Activated CD8-positive, alpha-beta T cell treated with anti-CD3 and anti-CD28 coated beads, Interleukin-2, amount 10 ng/mL, durations not matched to agents 7 days and 5 days (primary cell): ENCODE results near the gene EDEM1. TPM values are rescaled to one million over a fixed set of nuclear protein-coding genes. Genes with fewer than 3 reads are reported as not detected.
"Not testable (repeated sequence)": the region's sequence is repeated elsewhere in the genome, so short reads cannot be mapped to it uniquely, and the experiment has no call there.

Source experiments
- ATAC-seq: fragments of 150-1000 bp; cut with Tn5 transposase; one replicate; pipeline ENCODE4 v1.10.0; 2021; ENCODE audit warnings: moderate library complexity
- CTCF ChIA-PET: fragments of 350-600 bp; sonication (Branson Sonifier 250); formaldehyde crosslinking; loops from one replicate; lab custom pipeline; 2021; ENCODE audit warnings: antibody characterized with exemption; lab: Charles Lee
- POLR2A ChIA-PET: fragments of 350-600 bp; sonication (Branson Sonifier 250); formaldehyde crosslinking; loops from one replicate; lab custom pipeline; 2021; ENCODE audit warnings: antibody characterized with exemption; lab: Charles Lee
- DNase-seq: peaks from one replicate; pipeline ENCODE4 v3.0.0-alpha.2; 2020
- H3K27ac Mint-ChIP-seq: one replicate; pipeline ENCODE4 v1.8.0; 2021; ENCODE audit warnings: mild to moderate bottlenecking, mixed read lengths
- H3K27me3 Mint-ChIP-seq: one replicate; pipeline ENCODE4 v1.8.0; 2021; ENCODE audit warnings: low read depth, mixed read lengths
- H3K36me3 Mint-ChIP-seq: one replicate; pipeline ENCODE4 v1.8.0; 2021; ENCODE audit warnings: low read depth, mixed read lengths
- H3K4me1 Mint-ChIP-seq: one replicate; pipeline ENCODE4 v1.8.0; 2021; ENCODE audit warnings: low read depth, mixed read lengths
- H3K4me3 Mint-ChIP-seq: one replicate; pipeline ENCODE4 v1.8.0; 2021; ENCODE audit warnings: mild to moderate bottlenecking, mixed read lengths
- H3K9me3 Mint-ChIP-seq: one replicate; pipeline ENCODE4 v1.8.0; 2022; ENCODE audit warnings: mixed read lengths; ENCODE audit not compliant: insufficient read depth
- total RNA-seq, 2 experiments: library from RNA; stranded (reverse); gene quantifications; one replicate each; pipeline ENCODE4 v1.2.3, GENCODE V29; 2021

EDEM1 gene
- total RNA-seq, 2 experiments from 2014 or later = 81.7 to 84.3 TPM

GRCh38 chr3:5181469-5182141, 5.9 kb upstream of the EDEM1 start:
- CTCF ChIA-PET = interaction anchor here (1.4 kb wide), 1 partner anchor 470 kb away, joined by 4 read pairs; no protein-coding TSS in a partner anchor
- Mint-ChIP-seq H3K4me3 (no peak overlapping the region), H3K27ac (no peak overlapping the region), H3K36me3 (peaks cover 40% of the 10 kb centered on the region), H3K9me3 (no peaks in the 10 kb centered on the region), H3K4me1 (peaks cover 19% of the 10 kb centered on the region), H3K27me3 (no peaks in the 10 kb centered on the region)
- no peak for DNase-seq
- POLR2A ChIA-PET = interaction anchor here (1.6 kb wide), 1 partner anchor 10 kb away, joined by 7 read pairs; no protein-coding TSS in a partner anchor
- no peak for ATAC-seq

- H3K27ac Mint-ChIP-seq, H3K27me3 Mint-ChIP-seq, H3K9me3 Mint-ChIP-seq, ATAC-seq, H3K4me3 Mint-ChIP-seq, DNase-seq: not testable (repeated sequence)
- CTCF ChIA-PET = interaction anchor here (1.3 kb wide), 1 partner anchor 472 kb away, joined by 3 read pairs; no protein-coding TSS in a partner anchor
- peaks cover 32% of the 10 kb centered on the region for H3K36me3 Mint-ChIP-seq
- POLR2A ChIA-PET = interaction anchor here (0.7 kb wide), 1 partner anchor 52 kb away, joined by 3 read pairs; no protein-coding TSS in a partner anchor
- peaks cover 24% of the 10 kb centered on the region for H3K4me1 Mint-ChIP-seq
Measured at GRCh38 chr3:5183714-5184113, 3.8 kb upstream of the EDEM1 start.

- Mint-ChIP-seq H3K27me3 (no peaks in the 10 kb centered on the region), H3K4me1 (peaks cover 19% of the 10 kb centered on the region), H3K9me3 (no peaks in the 10 kb centered on the region), H3K27ac (no peak overlapping the region), H3K36me3 (peaks cover 32% of the 10 kb centered on the region), H3K4me3 (no peak overlapping the region)
- ChIA-PET CTCF (interaction anchor here (1.3 to 1.9 kb wide), 3 partner anchors 13 to 473 kb away, joined by 3 to 9 read pairs (median 5); no protein-coding TSS in a partner anchor), POLR2A (interaction anchor here (0.7 kb wide), 1 partner anchor 52 kb away, joined by 3 read pairs; no protein-coding TSS in a partner anchor)
- ATAC-seq (no peak), DNase-seq (no peak)
Measured at GRCh38 chr3:5184499-5184898, 3.0 kb upstream of the EDEM1 start.

GRCh38 chr3:5185093-5185673, 2.3 kb upstream of the EDEM1 start:
- ChIA-PET POLR2A (no interaction called here), CTCF (interaction anchor here (1.5 to 1.9 kb wide), 2 partner anchors 12 to 48 kb away, joined by 5 to 9 read pairs; no protein-coding TSS in a partner anchor)
- H3K36me3 Mint-ChIP-seq = peaks cover 37% of the 10 kb centered on the region
- ATAC-seq = no peak
- no peak overlapping the region for H3K27ac Mint-ChIP-seq
- H3K9me3 Mint-ChIP-seq = no peaks in the 10 kb centered on the region
- H3K4me3 Mint-ChIP-seq = no peak overlapping the region
- DNase-seq = no peak
- peaks cover 22% of the 10 kb centered on the region for H3K4me1 Mint-ChIP-seq
- H3K27me3 Mint-ChIP-seq = no peaks in the 10 kb centered on the region

- Mint-ChIP-seq H3K36me3 (peaks cover 31% of the 10 kb centered on the region), H3K27me3 (no peaks in the 10 kb centered on the region), H3K4me3 (peak overlapping the region; percentile 96), H3K4me1 (peaks cover 25% of the 10 kb centered on the region), H3K27ac (peak overlapping the region; percentile 13), H3K9me3 (no peaks in the 10 kb centered on the region)
- ChIA-PET CTCF (interaction anchor here (1.3 to 3.3 kb wide), 5 partner anchors 10 to 475 kb away, joined by 4 to 19 read pairs (median 8); no protein-coding TSS in a partner anchor), POLR2A (interaction anchor here (1.5 to 3.9 kb wide), 3 partner anchors 11 to 206 kb away, joined by 5 to 56 read pairs (median 25); partner anchors contain the start of genes ARL8B and BHLHE40)
- no peak for ATAC-seq
- DNase-seq = no peak
Measured at GRCh38 chr3:5186089-5186857, 1.2 kb upstream of the EDEM1 start.

GRCh38 chr3:5186858-5187155, 700 bp upstream of the EDEM1 start:
- no peak for DNase-seq
- Mint-ChIP-seq H3K4me3 (peak overlapping the region; percentile 96), H3K9me3 (no peaks in the 10 kb centered on the region), H3K27ac (peak overlapping the region; percentile 97), H3K4me1 (peaks cover 26% of the 10 kb centered on the region), H3K36me3 (peaks cover 31% of the 10 kb centered on the region), H3K27me3 (no peaks in the 10 kb centered on the region)
- CTCF ChIA-PET = interaction anchor here (1.3 to 3.3 kb wide), 4 partner anchors 10 to 475 kb away, joined by 4 to 19 read pairs (median 6); no protein-coding TSS in a partner anchor
- ATAC-seq = no peak
- POLR2A ChIA-PET = interaction anchor here (1.5 to 3.9 kb wide), 3 partner anchors 11 to 207 kb away, joined by 5 to 56 read pairs (median 25); partner anchors contain the start of genes ARL8B and BHLHE40

- POLR2A ChIA-PET = interaction anchor here (1.1 to 3.9 kb wide), 7 partner anchors 10 to 353 kb away, joined by 3 to 56 read pairs (median 5); partner anchors contain the start of genes ARL8B and BHLHE40
Measured at GRCh38 chr3:5187920-5188418, 462 bp downstream of the EDEM1 start.

GRCh38 chr3:5188419-5189221, 1.1 kb downstream of the EDEM1 start:
- Mint-ChIP-seq H3K4me3 (peak overlapping the region; percentile 87), H3K27me3 (no peaks in the 10 kb centered on the region), H3K36me3 (peaks cover 38% of the 10 kb centered on the region), H3K4me1 (peaks cover 41% of the 10 kb centered on the region), H3K9me3 (no peaks in the 10 kb centered on the region), H3K27ac (peak overlapping the region; percentile 99)
- POLR2A ChIA-PET = interaction anchor here (0.9 to 3.9 kb wide), 9 partner anchors 9 to 354 kb away, joined by 3 to 56 read pairs (median 4); partner anchors contain the start of gene ARL8B
- ATAC-seq (peak; percentile 9), DNase-seq (peak; percentile 63)
- CTCF ChIA-PET = interaction anchor here (1.2 to 3.3 kb wide), 5 partner anchors 9 to 477 kb away, joined by 3 to 19 read pairs (median 5); partner anchors contain the start of gene ARL8B

More at GRCh38 chr3:5187920-5188418, 462 bp downstream of the EDEM1 start:
- H3K4me3 Mint-ChIP-seq = peak overlapping the region; percentile 96
- no peaks in the 10 kb centered on the region for H3K27me3 Mint-ChIP-seq
- ATAC-seq (peak; percentile 42), DNase-seq (peak; percentile 59)
- H3K4me1 Mint-ChIP-seq = peaks cover 37% of the 10 kb centered on the region
- H3K27ac Mint-ChIP-seq = peak overlapping the region; percentile 99
- CTCF ChIA-PET = interaction anchor here (1.2 to 3.3 kb wide), 5 partner anchors 9 to 476 kb away, joined by 3 to 19 read pairs (median 5); partner anchors contain the start of gene ARL8B
- peaks cover 35% of the 10 kb centered on the region for H3K36me3 Mint-ChIP-seq
- no peaks in the 10 kb centered on the region for H3K9me3 Mint-ChIP-seq

- H3K4me1 Mint-ChIP-seq = peaks cover 57% of the 10 kb centered on the region
- no peaks in the 10 kb centered on the region for H3K27me3 Mint-ChIP-seq
Measured at GRCh38 chr3:5190147-5190791, 2.8 kb downstream of the EDEM1 start.

More at GRCh38 chr3:5190147-5190791, 2.8 kb downstream of the EDEM1 start:
- ATAC-seq (no peak), DNase-seq (no peak)
- peak overlapping the region; percentile 83 for H3K27ac Mint-ChIP-seq
- H3K9me3 Mint-ChIP-seq = no peaks in the 10 kb centered on the region
- peaks cover 50% of the 10 kb centered on the region for H3K36me3 Mint-ChIP-seq
- ChIA-PET POLR2A (interaction anchor here (3.5 kb wide), 1 partner anchor 7 kb away, joined by 56 read pairs; no protein-coding TSS in a partner anchor), CTCF (interaction anchor here (0.6 kb wide), 1 partner anchor 12 kb away, joined by 3 read pairs; no protein-coding TSS in a partner anchor)
- peak overlapping the region; percentile 87 for H3K4me3 Mint-ChIP-seq
